IPS-20b (cell line): ENCODE measurements around the gene ADIPOQ.
"Not testable (repeated sequence)": the region's sequence is repeated elsewhere in the genome, so short reads cannot be mapped to it uniquely, and the experiment has no call there.

Source experiments
- H3K27ac ChIP-seq: one replicate; pipeline ENCODE4 v1.5.1; 2013; ENCODE audit warnings: low read length
- H3K27me3 ChIP-seq: 2 replicates; pipeline ENCODE4 v1.6.1; 2013; ENCODE audit warnings: mild to moderate bottlenecking, low read length, inconsistent platforms; ENCODE audit not compliant: insufficient read depth
- H3K36me3 ChIP-seq: 2 replicates; pipeline ENCODE4 v1.6.1; 2013; ENCODE audit warnings: low read depth, mild to moderate bottlenecking, inconsistent platforms, low read length, moderate library complexity; ENCODE audit not compliant: insufficient read depth
- H3K4me1 ChIP-seq: 2 replicates; pipeline ENCODE4 v1.6.1; 2013; ENCODE audit warnings: mild to moderate bottlenecking, control low read depth, inconsistent platforms, low read length, moderate library complexity; ENCODE audit not compliant: insufficient read depth
- H3K4me3 ChIP-seq: 2 replicates; pipeline ENCODE4 v1.5.1; 2013; ENCODE audit warnings: mild to moderate bottlenecking, low read length, inconsistent platforms
- H3K9ac ChIP-seq: 2 replicates; pipeline ENCODE4 v1.6.1; 2013; ENCODE audit warnings: low read depth, mild to moderate bottlenecking, inconsistent platforms, low read length, moderate library complexity
- H3K9me3 ChIP-seq: 2 replicates; pipeline ENCODE4 v1.6.1; 2013; ENCODE audit warnings: mild to moderate bottlenecking, low read depth, low read length, inconsistent platforms; ENCODE audit not compliant: insufficient read depth

The ADIPOQ gene

GRCh38 chr3:186893071-186893470 is 50.6 kb downstream of the ADIPOQ start:
- H3K4me1 ChIP-seq = peaks cover 29% of the 10 kb centered on the region
- H3K27ac ChIP-seq = not testable (repeated sequence)

GRCh38 chr3:186895406-186895805 is 52.9 kb downstream of the ADIPOQ start:
- Histone ChIP-seq H3K36me3 (no peaks in the 10 kb centered on the region), H3K4me1 (peaks cover 16% of the 10 kb centered on the region; the same call in 1 of the 2 replicates), H3K27ac (no peak overlapping the region), H3K9me3 (peaks cover 6% of the 10 kb centered on the region), H3K27me3 (no peaks in the 10 kb centered on the region; the same call in 1 of the 2 replicates), H3K9ac (no peak overlapping the region), H3K4me3 (no peak overlapping the region)

More at GRCh38 chr3:186893071-186893470, 50.6 kb downstream of the ADIPOQ start:
- not testable (repeated sequence) for H3K9me3 ChIP-seq, H3K27me3 ChIP-seq, H3K9ac ChIP-seq, H3K36me3 ChIP-seq, H3K4me3 ChIP-seq

GRCh38 chr3:186896006-186896405 is 53.5 kb downstream of the ADIPOQ start:
- H3K4me3 ChIP-seq = no peak overlapping the region
- H3K27ac ChIP-seq = no peak overlapping the region
- H3K9me3 ChIP-seq = peaks cover 6% of the 10 kb centered on the region
- H3K27me3 ChIP-seq = no peaks in the 10 kb centered on the region; the same call in 1 of the 2 replicates
- peaks cover 16% of the 10 kb centered on the region; the same call in 1 of the 2 replicates for H3K4me1 ChIP-seq
- H3K9ac ChIP-seq = no peak overlapping the region
- H3K36me3 ChIP-seq = no peaks in the 10 kb centered on the region

GRCh38 chr3:186896875-186897274 is 54.4 kb downstream of the ADIPOQ start:
- Histone ChIP-seq H3K27me3 (no peaks in the 10 kb centered on the region; the same call in 1 of the 2 replicates), H3K9me3 (peaks cover 6% of the 10 kb centered on the region), H3K4me1 (peaks cover 16% of the 10 kb centered on the region; the same call in 1 of the 2 replicates), H3K36me3 (no peaks in the 10 kb centered on the region), H3K27ac (no peak overlapping the region), H3K4me3 (no peak overlapping the region; the same call in 1 of the 2 replicates), H3K9ac (no peak overlapping the region)

GRCh38 chr3:186901135-186901734 is 58.7 kb downstream of the ADIPOQ start:
- H3K4me3 ChIP-seq = no peak overlapping the region
- H3K27ac ChIP-seq = no peak overlapping the region
- no peaks in the 10 kb centered on the region for H3K9me3 ChIP-seq
- H3K4me1 ChIP-seq = peaks cover 9% of the 10 kb centered on the region; the same call in 1 of the 2 replicates
- H3K27me3 ChIP-seq = no peaks in the 10 kb centered on the region
- no peaks in the 10 kb centered on the region for H3K36me3 ChIP-seq
- H3K9ac ChIP-seq = no peak overlapping the region

GRCh38 chr3:186902154-186902553 is 59.6 kb downstream of the ADIPOQ start:
- Histone ChIP-seq H3K36me3 (no peaks in the 10 kb centered on the region), H3K9ac (no peak overlapping the region), H3K4me1 (peaks cover 2% of the 10 kb centered on the region; the same call in 1 of the 2 replicates), H3K27ac (no peak overlapping the region), H3K27me3 (no peaks in the 10 kb centered on the region), H3K9me3 (no peaks in the 10 kb centered on the region), H3K4me3 (no peak overlapping the region)

GRCh38 chr3:186902713-186903112 is 60.2 kb downstream of the ADIPOQ start:
- Histone ChIP-seq H3K9me3 (no peaks in the 10 kb centered on the region), H3K27me3 (no peaks in the 10 kb centered on the region), H3K36me3 (no peaks in the 10 kb centered on the region), H3K4me3 (no peak overlapping the region), H3K27ac (no peak overlapping the region), H3K9ac (no peak overlapping the region), H3K4me1 (no peaks in the 10 kb centered on the region)

GRCh38 chr3:186903676-186904075 is 61.2 kb downstream of the ADIPOQ start:
- not testable (repeated sequence) for H3K27me3 ChIP-seq, H3K36me3 ChIP-seq, H3K4me1 ChIP-seq, H3K9ac ChIP-seq, H3K4me3 ChIP-seq, H3K27ac ChIP-seq, H3K9me3 ChIP-seq

GRCh38 chr3:186907075-186907474 is 64.6 kb downstream of the ADIPOQ start:
- not testable (repeated sequence) for H3K4me3 ChIP-seq, H3K27ac ChIP-seq, H3K27me3 ChIP-seq, H3K9me3 ChIP-seq, H3K9ac ChIP-seq, H3K4me1 ChIP-seq, H3K36me3 ChIP-seq
